RWPE1 (cell line): Measurements from ENCODE around the gene PDE4B.

Experiments used
- CTCF ChIA-PET: fragments of 350-600 bp; sonication (Branson Sonifier 250); formaldehyde crosslinking; extraction: SDS; loops from one replicate; lab custom pipeline; 2021; lab: Yijun Ruan, JAX
- POLR2A ChIA-PET: fragments of 400-600 bp; formaldehyde crosslinking; extraction: SDS; loops from one replicate; lab custom pipeline; 2020; ENCODE audit warnings: antibody characterized with exemption; ENCODE audit not compliant: low non-redundant PET; lab: Yijun Ruan, JAX
- DNase-seq: peaks from one replicate; pipeline ENCODE4 v3.0.0; 2012; ENCODE audit warnings: low spot score
- H3K27ac ChIP-seq: fragments of 450-650 bp; 2 replicates; pipeline ENCODE4 v1.5.1; 2017
- CTCF ChIP-seq: fragments of 450-650 bp; conservative IDR thresholded peaks from 2 replicates; pipeline ENCODE4 v1.5.1; 2017; ENCODE audit warnings: low read depth, mild to moderate bottlenecking

PDE4B gene

GRCh38 chr1:65986146-65986545, 193.5 kb downstream of the PDE4B start:
- ChIA-PET CTCF (no interaction called here), POLR2A (no interaction called here)
- no peak overlapping the region for H3K27ac ChIP-seq
- no peak for TF ChIP-seq CTCF
- no peak for DNase-seq

GRCh38 chr1:65990161-65990560, 197.5 kb downstream of the PDE4B start:
- CTCF ChIA-PET: no interaction called here
- POLR2A ChIA-PET: no interaction called here
- H3K27ac ChIP-seq: no peak overlapping the region
- no peak for TF ChIP-seq CTCF
- no peak for DNase-seq

- ChIA-PET POLR2A (no interaction called here), CTCF (no interaction called here)
- no peak for DNase-seq
- TF ChIP-seq CTCF: no peak
- no peak overlapping the region for H3K27ac ChIP-seq
Measured at GRCh38 chr1:65991694-65992093, 199.0 kb downstream of the PDE4B start.

GRCh38 chr1:65992165-65992821, 199.6 kb downstream of the PDE4B start:
- no peak for DNase-seq
- CTCF ChIA-PET: no interaction called here
- POLR2A ChIA-PET: no interaction called here
- H3K27ac ChIP-seq: no peak overlapping the region
- no peak for TF ChIP-seq CTCF

GRCh38 chr1:65992831-65993271, 200.2 kb downstream of the PDE4B start:
- CTCF ChIA-PET: no interaction called here
- H3K27ac ChIP-seq: no peak overlapping the region
- POLR2A ChIA-PET: no interaction called here
- TF ChIP-seq CTCF: no peak
- DNase-seq: no peak

GRCh38 chr1:65994223-65994622, 201.5 kb downstream of the PDE4B start:
- CTCF ChIA-PET: no interaction called here
- TF ChIP-seq CTCF: no peak
- no peak overlapping the region for H3K27ac ChIP-seq
- no peak for DNase-seq
- POLR2A ChIA-PET: no interaction called here
